Head of caudate nucleus (tissue), 42 donors: ENCODE measurements around the gene STEAP2.
A peak's percentile ranks its signal among the peaks of the same experiment; 100 is the strongest.
"Not testable (repeated sequence)": the region's sequence is repeated elsewhere in the genome, so short reads cannot be mapped to it uniquely, and the experiment has no call there.

ENCODE experiments used
- DNase-seq, 42 donors: peaks; one replicate each; pipeline versions ENCODE4 v3.0.0 to v3.0.0-alpha.2; 2020 to 2021; ENCODE audit warnings: mixed read lengths in 7 of 42
- intact Hi-C: fragments of 100-400 bp; cut with DNase I; formaldehyde crosslinking; loops from one replicate; pipeline ENCODE4 v1.15.0; 2022

The STEAP2 gene

DNA sequence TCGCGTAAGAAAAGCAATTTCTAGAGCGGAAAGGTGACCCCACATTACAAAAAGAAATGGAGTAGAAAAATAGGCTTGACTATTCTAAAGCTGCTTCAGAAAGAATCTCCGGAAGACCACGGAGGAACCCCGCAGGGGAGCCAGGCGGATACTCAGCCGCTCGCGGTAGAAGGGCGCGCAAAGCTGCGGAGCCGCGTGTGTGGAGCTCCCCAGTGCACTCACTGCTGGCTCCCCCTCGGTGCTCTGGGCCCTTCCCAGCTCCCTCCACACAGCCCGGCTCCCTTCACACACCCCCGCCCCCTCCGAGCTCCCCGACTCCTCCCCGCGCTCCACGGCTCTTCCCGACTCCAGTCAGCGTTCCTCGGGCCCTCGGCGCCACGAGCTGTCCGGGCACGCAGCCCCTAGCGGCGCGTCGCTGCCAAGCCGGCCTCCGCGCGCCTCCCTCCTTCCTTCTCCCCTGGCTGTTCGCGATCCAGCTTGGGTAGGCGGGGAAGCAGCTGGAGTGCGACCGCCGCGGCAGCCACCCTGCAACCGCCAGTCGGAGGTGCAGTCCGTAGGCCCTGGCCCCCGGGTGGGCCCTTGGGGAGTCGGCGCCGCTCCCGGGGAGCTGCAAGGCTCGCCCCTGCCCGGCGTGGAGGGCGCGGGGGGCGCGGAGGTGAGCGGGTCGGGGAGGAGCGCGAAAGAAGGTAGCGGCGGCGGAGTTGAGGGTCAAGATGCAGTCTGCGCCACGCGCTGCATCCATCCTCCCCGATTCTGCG lies at the start of gene STEAP2:
TSS of gene STEAP2 (plus strand) at position 350 of the 758 bp plus-strand sequence. CDS start 13,343 bp downstream, outside the sequence.
- intact Hi-C loops = no loop called here
- DNase-seq = peak; percentile 57 to 96 (median 86)

DNA sequence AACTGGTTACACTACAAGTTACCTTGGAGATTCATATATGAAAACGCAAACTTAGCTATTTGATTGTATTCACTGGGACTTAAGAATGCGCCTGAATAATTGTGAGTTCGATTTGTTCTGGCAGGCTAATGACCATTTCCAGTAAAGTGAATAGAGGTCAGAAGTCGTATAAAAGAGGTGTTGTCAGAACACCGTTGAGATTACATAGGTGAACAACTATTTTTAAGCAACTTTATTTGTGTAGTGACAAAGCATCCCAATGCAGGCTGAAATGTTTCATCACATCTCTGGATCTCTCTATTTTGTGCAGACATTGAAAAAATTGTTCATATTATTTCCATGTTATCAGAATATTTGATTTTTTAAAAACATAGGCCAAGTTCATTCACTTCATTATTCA lies 48.0 kb upstream of the STEAP2 start:
- no peak for DNase-seq
- intact Hi-C loops = no loop called here

DNA sequence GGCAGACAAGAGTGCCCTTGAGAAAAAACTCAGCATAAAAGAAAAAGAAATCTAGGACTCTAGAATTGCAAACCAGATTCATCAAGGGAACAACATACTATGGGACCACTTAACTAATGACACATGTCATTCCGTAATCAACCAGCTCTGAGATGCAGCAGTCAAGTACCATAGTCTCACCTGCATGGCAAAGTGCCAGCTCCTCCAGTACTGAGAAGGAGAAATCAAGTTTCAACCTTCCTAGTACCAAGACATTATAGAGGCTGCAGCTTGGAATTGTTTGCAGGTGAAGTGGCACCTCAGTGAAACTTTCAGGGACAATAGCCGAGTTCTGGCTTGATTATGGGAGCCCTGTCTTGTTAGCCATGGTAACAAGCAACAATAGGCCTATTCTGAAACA lies 45.8 kb upstream of the STEAP2 start:
- intact Hi-C loops = no loop called here
- no peak for DNase-seq

- intact Hi-C loops = no loop called here
- DNase-seq = no peak
These were observed 45.4 kb upstream of the STEAP2 start for GRCh38 chr7:90166153-90166552.

GRCh38 chr7:90167361-90167760 lies 44.2 kb upstream of the STEAP2 start:
- intact Hi-C loops = no loop called here
- no peak for DNase-seq

GRCh38 chr7:90169891-90170290 lies 41.6 kb upstream of the STEAP2 start:
- no peak for DNase-seq
- intact Hi-C loops = no loop called here

DNA sequence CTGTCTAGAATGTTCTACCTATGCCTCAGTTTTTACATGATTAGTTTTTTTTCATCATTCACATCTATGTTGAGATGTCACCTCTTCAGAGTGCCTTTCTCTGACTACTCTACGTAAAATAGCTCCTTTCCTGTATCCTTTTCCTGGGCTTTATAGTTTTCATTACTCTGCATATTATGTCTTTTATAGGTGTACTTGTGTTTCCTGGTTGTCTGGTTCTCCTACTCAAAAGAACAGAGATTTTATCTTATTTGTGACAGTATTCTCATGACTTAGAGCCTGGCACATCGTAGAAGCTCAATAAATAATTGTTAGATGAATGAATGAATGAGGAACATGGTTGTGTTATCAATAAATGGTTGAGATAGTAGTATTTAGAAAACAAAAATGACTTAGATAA lies 39.4 kb upstream of the STEAP2 start:
- DNase-seq = no peak
- intact Hi-C loops = no loop called here

DNA sequence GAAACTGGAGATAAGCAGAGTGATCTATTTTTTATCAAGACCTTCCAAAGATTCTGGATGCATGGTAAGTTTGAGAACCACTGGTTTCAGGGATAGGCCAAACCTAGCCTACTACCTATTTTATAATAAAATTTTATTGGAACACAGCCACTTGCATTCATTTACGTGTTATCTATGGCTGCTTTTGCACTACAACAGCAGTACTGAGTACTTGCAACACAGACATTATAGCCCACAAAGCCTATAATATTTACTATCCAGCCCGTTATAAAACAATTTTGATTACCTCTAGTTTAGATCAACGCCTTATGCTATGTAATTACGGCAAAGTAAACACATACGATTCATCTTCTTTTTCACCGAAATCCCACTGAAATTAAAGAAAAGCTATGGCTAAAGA lies 38.9 kb upstream of the STEAP2 start:
- no peak for DNase-seq
- intact Hi-C loops = no loop called here

GRCh38 chr7:90173127-90173844 lies 38.3 kb upstream of the STEAP2 start:
- DNase-seq = no peak

GRCh38 chr7:90175667-90176066 lies 35.9 kb upstream of the STEAP2 start:
- no peak for DNase-seq
- intact Hi-C loops = no loop called here

More at GRCh38 chr7:90173127-90173844, 38.3 kb upstream of the STEAP2 start:
- intact Hi-C loops = no loop called here

GRCh38 chr7:90176195-90176594 lies 35.3 kb upstream of the STEAP2 start:
- DNase-seq = no peak
- intact Hi-C loops = no loop called here

DNA sequence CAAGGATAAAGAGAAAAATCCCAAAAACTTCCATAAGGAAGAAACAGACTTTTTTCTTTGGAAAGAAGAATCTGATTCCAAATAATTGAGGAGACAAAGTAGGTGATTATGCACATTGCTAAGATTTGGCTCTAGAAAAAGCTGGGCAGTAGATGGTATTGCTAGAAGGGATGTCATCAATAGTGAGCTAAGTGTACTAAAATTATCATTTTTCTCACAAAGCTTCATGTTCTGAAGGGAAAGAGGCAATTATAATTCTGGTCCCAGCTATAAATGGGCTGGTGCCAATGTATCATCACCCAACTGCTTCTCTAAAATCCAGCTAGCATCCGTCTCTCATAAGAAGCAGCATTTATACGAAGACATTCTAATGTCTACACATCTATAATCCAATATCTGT lies 33.4 kb upstream of the STEAP2 start:
- intact Hi-C loops = no loop called here
- DNase-seq = no peak

DNA sequence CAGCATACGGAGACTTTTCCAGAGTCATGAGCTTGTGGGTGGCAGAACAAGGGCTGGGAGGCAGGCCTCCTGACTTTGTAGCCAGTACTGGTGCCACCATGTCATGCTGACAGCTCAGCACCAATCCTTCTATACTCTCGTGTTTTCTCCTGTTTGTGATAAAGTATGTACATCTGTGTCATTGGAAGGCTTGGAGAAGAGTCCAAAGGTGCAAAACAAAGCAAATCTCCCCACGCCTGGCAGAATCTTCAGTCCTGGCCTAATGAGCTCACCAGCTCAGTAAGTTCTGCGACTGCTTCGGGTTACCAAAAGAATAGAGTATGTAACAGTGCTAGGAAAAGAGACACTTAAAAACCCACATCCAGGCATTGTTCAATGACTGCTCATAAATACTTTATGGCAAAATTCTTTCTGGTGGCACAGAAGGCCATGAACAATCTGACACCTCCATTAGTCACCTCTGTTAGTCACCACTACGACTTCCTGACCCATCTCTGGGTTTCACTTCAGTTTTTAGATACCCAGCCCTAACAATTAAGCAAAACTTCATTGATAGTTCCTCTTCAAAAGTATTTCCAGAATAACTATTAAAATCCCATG lies 32.8 kb upstream of the STEAP2 start:
- intact Hi-C loops = no loop called here
- no peak for DNase-seq

- no peak for DNase-seq
These were observed 31.4 kb upstream of the STEAP2 start for GRCh38 chr7:90180011-90180585.

GRCh38 chr7:90180649-90181048 lies 30.9 kb upstream of the STEAP2 start:
- intact Hi-C loops = no loop called here
- DNase-seq = no peak

More at GRCh38 chr7:90180011-90180585, 31.4 kb upstream of the STEAP2 start:
- intact Hi-C loops = no loop called here

DNA sequence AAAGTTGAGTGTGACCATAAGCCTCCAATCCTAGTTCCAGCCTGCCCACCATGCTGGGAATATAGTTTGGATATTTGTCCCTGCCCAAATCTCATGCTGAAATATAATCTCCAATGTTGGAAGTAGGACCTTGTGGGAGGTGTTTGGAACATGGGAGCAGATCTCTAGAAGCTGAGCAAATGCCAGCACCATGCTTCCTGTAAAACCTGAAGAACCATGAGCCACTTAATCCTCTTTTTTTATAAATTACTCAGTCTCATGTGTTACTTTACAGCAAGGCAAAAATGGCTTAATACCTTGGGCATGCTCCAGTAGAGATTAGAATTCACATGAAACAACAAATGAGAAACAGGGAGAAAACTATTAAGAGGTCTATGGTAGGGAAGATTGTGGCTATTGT lies 30.1 kb upstream of the STEAP2 start:
- intact Hi-C loops = no loop called here

DNA sequence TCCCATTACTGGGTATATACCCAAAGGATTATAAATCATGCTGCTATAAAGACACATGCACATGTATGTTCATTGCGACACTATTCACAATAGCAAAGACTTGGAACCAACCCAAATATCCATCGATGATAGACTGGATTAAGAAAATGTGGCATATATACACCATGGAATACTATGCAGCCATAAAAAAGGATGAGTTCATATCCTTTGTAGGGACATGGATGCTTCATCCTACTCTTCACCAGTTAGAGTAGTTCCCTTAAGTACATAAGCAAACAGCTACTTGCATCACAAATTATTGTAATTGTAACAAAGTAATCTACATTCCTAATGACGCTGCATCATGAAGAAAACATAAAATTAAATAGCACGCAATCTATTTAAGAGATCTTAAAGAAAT lies 25.2 kb upstream of the STEAP2 start:
- intact Hi-C loops, DNase-seq: not testable (repeated sequence)

More for the DNA sequence above, 30.1 kb upstream of the STEAP2 start:
- no peak for DNase-seq

DNA sequence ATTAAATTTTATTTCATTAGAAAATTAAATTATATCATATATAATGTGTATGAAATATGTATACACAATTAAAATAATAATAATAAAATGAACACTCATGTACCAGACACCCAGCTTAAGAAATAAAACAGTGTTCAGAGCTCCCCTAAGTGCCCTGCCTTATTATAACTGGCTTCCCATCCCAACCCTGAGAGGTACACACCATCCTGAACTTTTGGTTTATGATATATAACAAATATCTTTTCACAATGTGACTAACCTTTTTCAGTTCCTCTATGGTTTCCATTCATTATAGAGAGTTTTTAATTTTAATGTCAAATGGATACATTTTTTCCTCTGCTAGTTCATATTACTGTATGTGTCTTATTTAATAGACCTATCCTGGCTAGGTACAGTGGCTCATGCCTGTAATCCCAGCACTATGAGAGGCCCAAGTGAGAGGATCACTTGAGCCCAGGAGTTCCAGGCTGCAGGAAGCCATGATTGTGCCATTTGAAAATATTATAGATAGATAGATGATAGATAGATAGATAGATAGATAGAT lies 24.0 kb upstream of the STEAP2 start:
- intact Hi-C loops = no loop called here
- no peak for DNase-seq

- DNase-seq = no peak
- intact Hi-C loops = no loop called here
These were observed 23.3 kb upstream of the STEAP2 start for GRCh38 chr7:90188281-90188680.

DNA sequence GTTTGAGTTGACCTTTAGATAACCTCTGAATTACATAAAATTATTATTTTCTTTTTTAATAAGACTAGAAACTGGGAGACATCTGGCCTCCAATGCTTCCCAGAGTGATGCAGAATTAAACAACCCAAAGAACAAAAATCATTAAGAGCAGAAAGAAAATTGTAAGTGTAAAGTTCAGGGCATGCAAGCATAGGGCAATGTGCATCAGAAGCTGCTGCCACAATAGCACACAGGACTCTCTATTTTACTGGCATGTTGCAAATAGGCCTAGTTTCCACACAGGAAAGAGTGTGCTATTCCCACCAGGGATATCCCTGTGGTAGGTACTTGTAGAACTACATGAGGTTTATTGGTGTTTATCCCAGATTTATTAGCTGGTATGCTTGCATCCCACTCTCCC lies 20.5 kb upstream of the STEAP2 start:
- intact Hi-C loops = no loop called here
- no peak for DNase-seq
